ENCODE data around the gene IL15RA. TPM values are rescaled to one million over a fixed set of nuclear protein-coding genes. Genes with fewer than 3 reads are reported as not detected.

IL15RA gene
- total and polyA plus RNA-seq, 12 donors, result 2.8 to 55.8 (median 10.0) TPM

DNA sequence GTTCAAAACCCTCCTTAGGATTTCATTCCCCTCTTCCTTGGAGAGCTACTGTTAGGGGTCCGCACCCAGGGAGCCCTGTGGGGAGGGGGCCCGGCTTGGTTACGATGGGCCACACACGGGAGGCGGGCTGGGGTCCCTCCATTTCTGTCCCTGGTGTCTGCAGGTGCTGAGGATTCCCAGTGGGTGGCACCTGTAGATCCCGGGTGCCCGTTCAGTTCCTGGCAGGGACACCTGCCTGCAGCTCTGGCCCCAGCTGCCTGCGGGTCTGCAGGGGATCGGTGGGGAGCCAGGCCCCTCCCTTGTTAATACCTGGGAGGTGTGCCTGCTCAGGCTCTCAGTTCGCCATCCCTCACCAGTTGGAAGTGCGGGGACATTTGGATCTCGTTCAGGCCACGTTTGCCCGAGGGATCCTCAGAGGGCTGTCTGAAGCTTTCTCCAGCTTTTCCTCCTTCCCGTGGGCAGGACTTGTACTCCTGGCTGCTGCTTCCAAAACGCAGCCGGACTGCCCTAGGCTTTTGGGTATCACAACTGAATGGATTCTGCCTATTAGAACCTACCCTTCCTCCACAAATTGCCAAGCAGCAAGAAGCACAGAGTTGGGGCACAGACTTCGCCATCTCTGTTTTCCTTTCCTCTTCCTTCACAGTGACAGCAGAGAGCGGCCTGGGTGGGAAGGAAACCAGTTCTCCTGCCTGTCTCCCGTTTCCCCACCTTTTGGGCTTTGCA, 22.3 kb upstream of the IL15RA start:
- intact Hi-C loops (cut with DNase I), result no loop called here
- no peaks in the 10 kb centered on the region for H3K36me3 ChIP-seq (replicated peaks in 1 of 2)
- H3K4me1 ChIP-seq (replicated peaks in 1 of 2), result no peaks in the 10 kb centered on the region
- no peak overlapping the region for H3K4me3 ChIP-seq
- no peak for TF ChIP-seq POLR2A (IDR thresholded peaks at IDR 0.05)
- TF ChIP-seq, protein P1, sequence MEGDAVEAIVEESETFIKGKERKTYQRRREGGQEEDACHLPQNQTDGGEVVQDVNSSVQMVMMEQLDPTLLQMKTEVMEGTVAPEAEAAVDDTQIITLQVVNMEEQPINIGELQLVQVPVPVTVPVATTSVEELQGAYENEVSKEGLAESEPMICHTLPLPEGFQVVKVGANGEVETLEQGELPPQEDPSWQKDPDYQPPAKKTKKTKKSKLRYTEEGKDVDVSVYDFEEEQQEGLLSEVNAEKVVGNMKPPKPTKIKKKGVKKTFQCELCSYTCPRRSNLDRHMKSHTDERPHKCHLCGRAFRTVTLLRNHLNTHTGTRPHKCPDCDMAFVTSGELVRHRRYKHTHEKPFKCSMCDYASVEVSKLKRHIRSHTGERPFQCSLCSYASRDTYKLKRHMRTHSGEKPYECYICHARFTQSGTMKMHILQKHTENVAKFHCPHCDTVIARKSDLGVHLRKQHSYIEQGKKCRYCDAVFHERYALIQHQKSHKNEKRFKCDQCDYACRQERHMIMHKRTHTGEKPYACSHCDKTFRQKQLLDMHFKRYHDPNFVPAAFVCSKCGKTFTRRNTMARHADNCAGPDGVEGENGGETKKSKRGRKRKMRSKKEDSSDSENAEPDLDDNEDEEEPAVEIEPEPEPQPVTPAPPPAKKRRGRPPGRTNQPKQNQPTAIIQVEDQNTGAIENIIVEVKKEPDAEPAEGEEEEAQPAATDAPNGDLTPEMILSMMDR (IDR thresholded peaks at IDR 0.05), result no peak
- 61 to 85% (median 74%) methylated on average over 17 to 20 of the region's 20 CpGs for WGBS, 4 donors
- DNase-seq, result no peak
- no peak overlapping the region for H3K27ac ChIP-seq
- H3K9me3 ChIP-seq (replicated peaks in 1 of 3), result no peaks in the 10 kb centered on the region
- H3K27me3 ChIP-seq, result no peaks in the 10 kb centered on the region

GRCh38 chr10:5996696-5997095, 19.4 kb upstream of the IL15RA start:
- Histone ChIP-seq H3K4me1 (replicated peaks in 1 of 2) (no peaks in the 10 kb centered on the region), H3K4me3 (no peak overlapping the region), H3K36me3 (replicated peaks in 1 of 2) (no peaks in the 10 kb centered on the region), H3K27me3 (no peaks in the 10 kb centered on the region), H3K27ac (no peak overlapping the region), H3K9me3 (replicated peaks in 1 of 3) (peaks cover 0 to 5% (median 4%) of the 10 kb centered on the region in 3 donors)
- 73 to 91% (median 81%) methylated on average over 4 of the region's 4 CpGs for WGBS, 4 donors
- no peak for TF ChIP-seq POLR2A (IDR thresholded peaks at IDR 0.05)
- TF ChIP-seq, protein P1 (IDR thresholded peaks at IDR 0.05), result no peak
- DNase-seq, result no peak
- intact Hi-C loops (cut with DNase I), result no loop called here

- Histone ChIP-seq H3K27me3 (no peaks in the 10 kb centered on the region), H3K4me3 (no peak overlapping the region), H3K27ac (no peak overlapping the region), H3K36me3 (replicated peaks in 1 of 2) (no peaks in the 10 kb centered on the region), H3K4me1 (replicated peaks in 1 of 2) (no peaks in the 10 kb centered on the region), H3K9me3 (replicated peaks in 1 of 3) (peaks cover 0 to 6% (median 4%) of the 10 kb centered on the region in 3 donors)
- intact Hi-C loops (cut with DNase I), result no loop called here
- no peak for DNase-seq
- TF ChIP-seq, protein P1 (IDR thresholded peaks at IDR 0.05), result no peak
- TF ChIP-seq POLR2A (IDR thresholded peaks at IDR 0.05), result no peak
- WGBS, 4 donors, result 90 to 97% (median 92%) methylated on average over 1 of the region's 1 CpG
Measured at GRCh38 chr10:5992398-5992797, 15.1 kb upstream of the IL15RA start.

GRCh38 chr10:5991708-5992107, 14.4 kb upstream of the IL15RA start:
- no peak overlapping the region for H3K27ac ChIP-seq
- H3K36me3 ChIP-seq (replicated peaks in 1 of 2), result no peaks in the 10 kb centered on the region
- no peak overlapping the region for H3K4me3 ChIP-seq
- DNase-seq, result no peak
- H3K27me3 ChIP-seq, result no peaks in the 10 kb centered on the region
- intact Hi-C loops (cut with DNase I), result no loop called here
- H3K9me3 ChIP-seq (replicated peaks in 1 of 3), result peaks cover 0 to 6% (median 4%) of the 10 kb centered on the region in 3 donors
- no peaks in the 10 kb centered on the region for H3K4me1 ChIP-seq (replicated peaks in 1 of 2)
- TF ChIP-seq, protein P1 (IDR thresholded peaks at IDR 0.05), result no peak
- TF ChIP-seq POLR2A (IDR thresholded peaks at IDR 0.05), result no peak

All from adrenal gland (tissue), 12 donors.